Keratinocyte (primary cell): Measurements from ENCODE around the gene PCDHB11. TPM values are rescaled to one million over a fixed set of nuclear protein-coding genes. Genes with fewer than 3 reads are reported as not detected.
"Not testable (repeated sequence)": the region's sequence is repeated elsewhere in the genome, so short reads cannot be mapped to it uniquely, and the experiment has no call there.

ENCODE experiments used
- DNase-seq: peaks from one replicate; pipeline ENCODE4 v3.0.0-alpha.2; 2011; ENCODE audit warnings: low read depth, missing footprints, low spot score
- FAIRE-seq: peaks from 2 replicates; lab custom pipeline; 2011; peaks lifted over from hg19 to GRCh38; lab: Jason Lieb, UNC
- H2AFZ ChIP-seq: 2 replicates; pipeline ENCODE4 v1.6.0; 2012; ENCODE audit warnings: low read length, control low read depth, inconsistent platforms; ENCODE audit not compliant: control insufficient read depth
- H3K27ac ChIP-seq: 2 replicates; pipeline ENCODE4 v1.5.1; 2011; ENCODE audit warnings: low read length; ENCODE audit not compliant: control insufficient read depth, insufficient read depth
- H3K27me3 ChIP-seq: 3 replicates; pipeline ENCODE4 v1.6.0; 2011; ENCODE audit warnings: low read length; ENCODE audit not compliant: control insufficient read depth, insufficient read depth; ENCODE audit errors: extremely low read depth
- H3K36me3 ChIP-seq, 2 experiments: 2 replicates in 1 of 2; 3 replicates in 1 of 2; pipeline ENCODE4 v1.5.1; 2011; ENCODE audit warnings: low read length in 2 of 2, mild to moderate bottlenecking in 1 of 2; ENCODE audit not compliant: control insufficient read depth in 2 of 2, insufficient read depth in 2 of 2; ENCODE audit errors: extremely low read depth in 1 of 2
- H3K4me1 ChIP-seq: 3 replicates; pipeline ENCODE4 v1.5.1; 2011; ENCODE audit warnings: low read length; ENCODE audit not compliant: control insufficient read depth, insufficient read depth; ENCODE audit errors: extremely low read depth
- H3K4me2 ChIP-seq: 3 replicates; pipeline ENCODE4 v1.6.0; 2011; ENCODE audit warnings: low read depth, low read length; ENCODE audit not compliant: control insufficient read depth, insufficient read depth; ENCODE audit errors: extremely low read depth
- H3K4me3 ChIP-seq, 3 experiments: fragments of 200-600 bp in 1 of 3; sonication (generic) in 1 of 3; 2 replicates in 2 of 3; 3 replicates in 1 of 3; pipeline ENCODE4 v1.5.1; 2011 to 2016; ENCODE audit warnings: low read length in 3 of 3, mild to moderate bottlenecking in 3 of 3, control low read depth in 2 of 3, inconsistent platforms in 1 of 3, low read depth in 1 of 3, mixed read lengths in 1 of 3, mixed run types in 1 of 3, moderate library complexity in 1 of 3; ENCODE audit not compliant: control insufficient read depth in 2 of 3, insufficient read depth in 2 of 3; ENCODE audit errors: extremely low read depth in 1 of 3
- H3K79me2 ChIP-seq: 2 replicates; pipeline ENCODE4 v1.6.0; 2012; ENCODE audit warnings: low read length; ENCODE audit not compliant: control insufficient read depth, insufficient read depth
- H3K9ac ChIP-seq: 3 replicates; pipeline ENCODE4 v1.6.0; 2011; ENCODE audit warnings: low read length; ENCODE audit not compliant: control insufficient read depth, insufficient read depth; ENCODE audit errors: extremely low read depth
- H3K9me1 ChIP-seq: 3 replicates; pipeline ENCODE4 v1.6.0; 2011; ENCODE audit warnings: low read length; ENCODE audit not compliant: control insufficient read depth, insufficient read depth; ENCODE audit errors: extremely low read depth
- H3K9me3 ChIP-seq: 2 replicates; pipeline ENCODE4 v1.5.1; 2012; ENCODE audit warnings: low read depth, low read length; ENCODE audit not compliant: control insufficient read depth
- H4K20me1 ChIP-seq: 3 replicates; pipeline ENCODE4 v1.6.0; 2011; ENCODE audit warnings: low read length; ENCODE audit not compliant: control insufficient read depth, insufficient read depth; ENCODE audit errors: extremely low read depth
- EZH2 ChIP-seq: IDR thresholded peaks from one replicate; pipeline ENCODE4 v1.6.1; 2012; ENCODE audit warnings: inconsistent platforms, mild to moderate bottlenecking, low read length, moderate library complexity
- dilution Hi-C: fragments of 300-500 bp; cut with MboI; formaldehyde crosslinking; loops from one replicate; pipeline ENCODE4 v1.7.0; 2020; ENCODE audit warnings: low sequenced_read_pairs; ENCODE audit not compliant: extremely low pct_ligation_motif_present
- polyA plus RNA-seq, 5 experiments: library from polyadenylated mRNA; depleted of rRNA in 3 of 5; stranded (reverse) in 3 of 5; stranded (forward) in 1 of 5; unstranded in 1 of 5; fragments of >200 nt; gene quantifications; 1 replicate in 1 of 5; 2 replicates in 3 of 5; 3 replicates in 1 of 5; pipeline versions ENCODE4 v1.2.1 to v1.2.3, GENCODE V29; 2011 to 2012; ENCODE audit warnings: missing spikeins in 2 of 5, low read depth in 1 of 5, low replicate concordance in 1 of 5
- TF ChIP-seq, protein P1 (sequence below), 3 experiments: IDR thresholded peaks in 1 of 3; conservative IDR thresholded peaks in 1 of 3; optimal IDR thresholded peaks in 1 of 3; 2 replicates in 2 of 3; 3 replicates in 1 of 3; pipeline versions ENCODE3 to v1.5.1; 2011; ENCODE audit warnings: low read length in 3 of 3, mild to moderate bottlenecking in 3 of 3, moderate library complexity in 2 of 3, control low read depth in 1 of 3, inconsistent platforms in 1 of 3; ENCODE audit not compliant: insufficient read depth in 2 of 3; ENCODE audit errors: extremely low read depth in 1 of 3

Gene PCDHB11
- polyA plus RNA-seq, 1 donor (not counting 4 experiments of a cell fraction or from before 2014, with no cell fraction given) = not detected

DNA sequence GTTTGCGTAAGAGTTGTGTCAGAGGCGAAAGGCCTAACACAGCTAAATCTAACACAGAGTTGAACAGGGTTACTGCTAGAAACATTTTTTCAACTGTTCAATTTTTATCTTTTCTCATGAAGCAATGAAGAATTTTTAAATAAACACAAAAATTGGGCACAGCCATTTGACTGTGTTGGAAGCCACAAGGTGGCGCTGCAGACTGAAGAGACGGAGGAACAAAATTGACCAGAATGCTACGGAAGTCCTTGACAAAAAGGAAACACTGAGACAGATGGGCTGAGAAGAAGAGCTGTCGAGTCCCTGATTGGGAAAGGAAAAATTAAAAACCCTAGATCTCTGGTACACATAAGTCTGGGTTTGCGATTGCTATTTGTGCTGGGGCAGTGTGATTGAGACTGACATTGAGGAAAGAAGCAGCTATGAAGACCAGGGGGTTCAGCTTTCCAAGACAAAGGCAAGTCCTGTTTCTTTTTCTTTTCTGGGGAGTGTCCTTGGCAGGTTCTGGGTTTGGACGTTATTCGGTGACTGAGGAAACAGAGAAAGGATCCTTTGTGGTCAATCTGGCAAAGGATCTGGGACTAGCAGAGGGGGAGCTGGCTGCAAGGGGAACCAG lies 12.4 kb upstream of the PCDHB11 start, which contains the start of gene PCDHB9:
TSS of gene PCDHB9 (plus strand) at position 265 of the 616 bp plus-strand sequence. CDS start at position 423, 158 bp downstream.
- Histone ChIP-seq H3K27ac (no peak within 1 kb of the TSS), H3K4me3 (no peak within 1 kb of the TSS), H3K36me3 (no peaks in the 10 kb centered on the region), H3K79me2 (no peaks in the 10 kb centered on the region), H3K4me1 (no peaks in the 10 kb centered on the region), H2AFZ (no peak within 1 kb of the TSS), H3K9me3 (no peaks in the 10 kb centered on the region), H3K9ac (no peak within 1 kb of the TSS), H4K20me1 (no peaks in the 10 kb centered on the region), H3K4me2 (no peak within 1 kb of the TSS), H3K27me3 (no peaks in the 10 kb centered on the region), H3K9me1 (no peaks in the 10 kb centered on the region)
- DNase-seq (no peak), FAIRE-seq (no peak)
- dilution Hi-C loops = no loop called here
- TF ChIP-seq, protein P1, sequence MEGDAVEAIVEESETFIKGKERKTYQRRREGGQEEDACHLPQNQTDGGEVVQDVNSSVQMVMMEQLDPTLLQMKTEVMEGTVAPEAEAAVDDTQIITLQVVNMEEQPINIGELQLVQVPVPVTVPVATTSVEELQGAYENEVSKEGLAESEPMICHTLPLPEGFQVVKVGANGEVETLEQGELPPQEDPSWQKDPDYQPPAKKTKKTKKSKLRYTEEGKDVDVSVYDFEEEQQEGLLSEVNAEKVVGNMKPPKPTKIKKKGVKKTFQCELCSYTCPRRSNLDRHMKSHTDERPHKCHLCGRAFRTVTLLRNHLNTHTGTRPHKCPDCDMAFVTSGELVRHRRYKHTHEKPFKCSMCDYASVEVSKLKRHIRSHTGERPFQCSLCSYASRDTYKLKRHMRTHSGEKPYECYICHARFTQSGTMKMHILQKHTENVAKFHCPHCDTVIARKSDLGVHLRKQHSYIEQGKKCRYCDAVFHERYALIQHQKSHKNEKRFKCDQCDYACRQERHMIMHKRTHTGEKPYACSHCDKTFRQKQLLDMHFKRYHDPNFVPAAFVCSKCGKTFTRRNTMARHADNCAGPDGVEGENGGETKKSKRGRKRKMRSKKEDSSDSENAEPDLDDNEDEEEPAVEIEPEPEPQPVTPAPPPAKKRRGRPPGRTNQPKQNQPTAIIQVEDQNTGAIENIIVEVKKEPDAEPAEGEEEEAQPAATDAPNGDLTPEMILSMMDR (optimal IDR thresholded peaks at IDR 0.05 in 1 of 3, IDR thresholded peaks at IDR 0.05 in 1 of 3, conservative IDR thresholded peaks at IDR 0.05 in 1 of 3; ENCODE audit: extremely low read depth in 1 of 3, insufficient read depth in 2 of 3, low read length in 3 of 3) = peak in 2 of 3 experiments; percentile 13 to 24
- no peak for TF ChIP-seq EZH2

DNA sequence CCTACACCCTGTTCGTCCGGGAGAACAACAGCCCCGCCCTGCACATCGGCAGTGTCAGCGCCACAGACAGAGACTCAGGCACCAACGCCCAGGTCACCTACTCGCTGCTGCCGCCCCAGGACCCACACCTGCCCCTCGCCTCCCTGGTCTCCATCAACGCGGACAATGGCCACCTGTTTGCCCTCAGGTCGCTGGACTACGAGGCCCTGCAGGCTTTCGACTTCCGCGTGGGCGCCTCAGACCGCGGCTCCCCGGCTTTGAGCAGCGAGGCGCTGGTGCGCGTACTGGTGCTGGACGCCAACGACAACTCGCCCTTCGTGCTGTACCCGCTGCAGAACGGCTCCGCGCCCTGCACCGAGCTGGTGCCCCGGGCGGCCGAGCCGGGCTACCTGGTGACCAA lies 10.7 kb upstream of the PCDHB11 start:
- H3K9ac ChIP-seq, H4K20me1 ChIP-seq, DNase-seq, H3K27me3 ChIP-seq, H2AFZ ChIP-seq, H3K9me3 ChIP-seq, H3K4me3 ChIP-seq, dilution Hi-C loops, H3K27ac ChIP-seq, H3K79me2 ChIP-seq, H3K4me2 ChIP-seq, H3K9me1 ChIP-seq, H3K36me3 ChIP-seq, H3K4me1 ChIP-seq, FAIRE-seq: not testable (repeated sequence)

DNA sequence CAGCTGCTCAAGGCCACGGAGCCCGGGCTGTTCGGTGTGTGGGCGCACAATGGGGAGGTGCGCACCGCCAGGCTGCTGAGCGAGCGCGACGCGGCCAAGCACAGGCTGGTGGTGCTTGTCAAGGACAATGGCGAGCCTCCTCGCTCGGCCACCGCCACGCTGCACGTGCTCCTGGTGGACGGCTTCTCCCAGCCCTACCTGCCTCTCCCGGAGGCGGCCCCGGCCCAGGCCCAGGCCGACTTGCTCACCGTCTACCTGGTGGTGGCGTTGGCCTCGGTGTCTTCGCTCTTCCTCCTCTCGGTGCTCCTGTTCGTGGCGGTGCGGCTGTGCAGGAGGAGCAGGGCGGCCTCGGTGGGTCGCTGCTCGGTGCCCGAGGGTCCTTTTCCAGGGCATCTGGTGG lies 10.3 kb upstream of the PCDHB11 start:
- H2AFZ ChIP-seq, H3K4me1 ChIP-seq, H3K4me3 ChIP-seq, H3K27me3 ChIP-seq, H3K9me1 ChIP-seq, H3K9me3 ChIP-seq, H3K27ac ChIP-seq, H3K9ac ChIP-seq, H3K79me2 ChIP-seq, dilution Hi-C loops, H4K20me1 ChIP-seq, H3K4me2 ChIP-seq, DNase-seq, FAIRE-seq, H3K36me3 ChIP-seq: not testable (repeated sequence)
